SH-SY5Y (cell line): ENCODE results near the gene PLEKHO2.

Experiments
- GATA2 ChIP-seq: IDR thresholded peaks from 2 replicates; pipeline ENCODE4 v1.6.1; 2011; ENCODE audit warnings: mild to moderate bottlenecking, low read depth, low read length
- GATA3 ChIP-seq: IDR thresholded peaks from 2 replicates; pipeline ENCODE4 v1.6.1; 2011; ENCODE audit warnings: low read depth, mild to moderate bottlenecking, low read length, moderate library complexity

GRCh38 chr15:64837502-64837901, 4.2 kb upstream of the PLEKHO2 start:
- TF ChIP-seq GATA2 (no peak), GATA3 (no peak)
